M059J (cell line): Measurements from ENCODE around the gene KCNA3. TPM values are rescaled to one million over a fixed set of nuclear protein-coding genes. Genes with fewer than 3 reads are reported as not detected.

Source experiments
- DNase-seq: peaks from one replicate; pipeline ENCODE4 v3.0.0-alpha.2; 2012; ENCODE audit warnings: low read depth
- total RNA-seq: library from RNA; depleted of rRNA; stranded (reverse); fragments of >200 nt; shearing (Covaris generic); gene quantifications from 2 replicates; pipeline ENCODE4 v1.2.3, GENCODE V29; 2014; rRNA removed

Gene KCNA3
- total RNA-seq, 1 experiment from 2014 or later: not detected

DNA sequence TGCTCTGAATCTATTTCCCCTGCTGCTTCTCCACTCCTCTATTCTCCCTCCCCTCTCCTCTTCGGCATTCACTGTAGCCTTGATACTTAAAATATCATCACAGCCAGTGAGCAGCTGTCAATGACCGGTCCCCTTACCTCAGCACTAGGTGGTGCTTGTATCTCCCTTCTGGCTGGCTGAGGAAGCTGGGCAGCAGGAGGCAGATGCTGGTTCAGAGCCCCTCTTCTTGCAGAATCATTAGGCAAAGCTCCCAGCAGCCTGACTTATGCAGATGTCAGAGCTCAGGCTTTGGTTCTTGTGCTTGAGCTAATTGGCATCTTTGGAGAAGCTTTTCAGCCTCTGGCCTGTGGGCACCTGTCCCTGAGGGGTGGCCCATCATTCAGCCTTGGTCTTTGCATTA, 36.7 kb downstream of the KCNA3 start:
- DNase-seq: no peak

DNA sequence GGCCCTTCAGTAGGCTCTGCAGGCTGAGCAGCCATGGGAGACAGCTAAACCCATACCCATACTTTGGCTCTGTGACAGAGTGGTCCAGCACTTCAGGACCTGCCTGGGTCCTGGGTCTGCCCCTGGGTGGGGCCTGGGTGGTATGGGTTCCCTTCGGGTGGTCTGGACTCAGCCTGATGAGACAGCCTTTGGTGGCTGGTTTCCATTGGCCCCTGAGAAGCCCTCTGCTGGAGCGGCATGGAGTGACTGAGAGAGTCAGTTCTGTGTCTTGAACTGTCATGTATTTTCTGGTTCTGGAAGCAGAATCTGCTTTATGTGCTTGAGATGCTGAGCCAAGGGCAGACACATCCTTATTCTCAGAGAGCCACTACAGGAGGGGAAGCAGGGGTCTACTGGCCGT, 37.3 kb downstream of the KCNA3 start:
- DNase-seq: no peak

- no peak for DNase-seq
Observed at GRCh38 chr1:110636149-110636935, 38.4 kb downstream of the KCNA3 start.

DNA sequence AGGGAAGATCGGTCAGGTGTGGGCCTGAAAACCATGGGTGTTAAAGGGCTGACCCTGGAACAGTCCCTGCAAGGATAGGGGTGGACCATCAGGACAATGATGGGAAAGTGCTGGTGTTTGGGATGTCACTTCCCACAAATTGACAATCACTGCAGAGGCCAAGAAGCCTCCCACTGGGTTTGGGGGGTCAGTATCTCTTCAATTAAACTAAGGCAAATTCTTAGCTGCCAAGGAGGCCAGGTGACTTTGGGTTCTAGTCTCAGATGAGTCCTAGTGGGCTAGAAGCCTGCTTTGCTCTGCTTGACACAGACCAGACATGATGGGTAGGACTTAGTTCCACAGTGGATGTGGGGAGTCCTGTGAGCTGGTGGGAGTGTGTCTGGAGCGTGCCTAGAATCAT, 39.3 kb downstream of the KCNA3 start:
- DNase-seq: no peak

DNA sequence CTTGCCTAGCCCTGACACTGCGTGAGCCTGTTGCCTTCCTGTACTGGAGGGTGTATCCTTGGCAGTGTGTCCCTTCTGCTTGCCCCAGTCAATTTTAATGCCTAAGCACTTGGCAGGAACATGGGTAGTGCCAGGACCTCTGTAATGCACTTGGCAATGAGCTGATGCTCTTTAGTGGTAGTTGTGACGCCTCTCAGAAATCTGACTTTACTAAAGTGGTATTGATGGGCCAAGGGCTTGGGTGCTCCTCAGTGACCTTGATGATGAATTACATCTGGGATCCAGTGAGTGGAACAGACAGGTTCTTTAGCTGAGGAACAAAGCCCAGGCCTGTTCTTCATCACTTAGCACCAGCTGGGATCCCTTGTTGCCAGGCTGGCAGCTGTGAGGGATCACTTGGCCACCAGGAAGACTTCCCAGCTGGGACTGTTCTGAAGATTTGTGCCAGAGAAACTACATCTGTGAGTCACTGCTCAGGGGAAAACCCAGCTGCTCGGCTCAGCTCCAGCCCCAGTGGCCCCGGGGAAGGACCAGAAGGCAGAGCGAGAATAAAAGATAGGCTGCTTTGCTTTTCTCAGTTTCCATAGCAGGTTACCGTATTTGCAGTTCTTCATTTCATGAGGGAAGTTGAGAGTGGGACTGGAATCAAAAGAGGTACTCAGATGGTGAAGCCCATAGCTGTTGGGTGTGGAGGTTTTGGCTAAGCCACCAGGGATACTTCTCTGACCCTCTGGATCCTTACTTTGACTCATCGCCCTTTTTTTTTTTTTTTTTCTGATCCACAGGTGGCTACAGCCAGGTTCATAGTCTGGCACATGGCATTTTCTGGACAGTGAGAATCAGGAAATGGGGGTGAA, 40.1 kb downstream of the KCNA3 start:
- peak; percentile 82 for DNase-seq

GRCh38 chr1:110634086-110634454, 40.7 kb downstream of the KCNA3 start:
- DNase-seq: no peak

GRCh38 chr1:110633646-110634030, 41.1 kb downstream of the KCNA3 start:
- DNase-seq: no peak

GRCh38 chr1:110631836-110632620, 42.7 kb downstream of the KCNA3 start:
- no peak for DNase-seq

GRCh38 chr1:110630839-110631663, 43.7 kb downstream of the KCNA3 start:
- peak; percentile 63 for DNase-seq

GRCh38 chr1:110628323-110629105, 46.2 kb downstream of the KCNA3 start:
- DNase-seq: no peak

DNA sequence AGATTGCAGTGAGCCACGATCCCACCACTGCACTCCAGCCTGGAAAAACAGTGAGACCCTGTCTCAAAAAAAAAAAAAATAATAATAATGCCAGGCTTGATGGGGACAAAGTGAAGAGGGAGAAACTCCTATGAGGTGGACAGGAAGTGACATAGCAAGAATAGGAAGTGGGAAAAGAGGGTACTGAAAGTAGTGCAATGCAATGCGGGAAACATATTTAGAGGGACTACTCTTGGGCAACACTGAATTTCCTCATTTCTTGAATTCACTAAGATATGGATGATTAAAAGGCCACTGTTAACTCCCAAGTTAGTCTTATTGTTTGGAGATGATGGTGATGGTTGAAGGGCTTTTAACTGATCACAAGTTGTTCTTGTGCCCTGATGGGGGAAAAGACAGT, 47.0 kb downstream of the KCNA3 start:
- no peak for DNase-seq

DNA sequence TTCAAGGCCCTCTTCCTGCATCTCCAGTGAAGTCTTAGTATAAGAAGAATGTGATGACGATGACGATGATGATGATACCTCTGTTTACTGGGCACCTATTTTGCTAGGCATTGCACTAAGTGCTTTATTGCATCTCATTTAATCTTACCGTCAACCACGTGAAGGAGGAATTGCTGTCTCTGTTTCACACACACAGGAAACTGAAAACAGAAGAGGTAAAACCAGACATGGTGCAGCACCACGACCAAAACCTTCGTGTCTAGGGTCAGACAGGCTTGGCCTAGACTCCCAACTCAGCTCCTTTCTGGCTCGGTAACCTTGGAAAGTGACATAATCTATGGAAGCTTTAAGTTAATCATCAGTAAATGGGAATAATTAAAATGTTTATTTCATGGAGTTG, 47.9 kb downstream of the KCNA3 start:
- DNase-seq: no peak

Other genes with a start within 250 kb of the KCNA3 start
- gene PROK1, start 223.8 kb downstream of the KCNA3 start, total RNA-seq: 1.6 and 1.9 TPM in 2 replicates
- gene KCNA10, start 155.8 kb downstream of the KCNA3 start, total RNA-seq: not detected in 2 replicates
- gene KCNA2, start 68.6 kb downstream of the KCNA3 start, total RNA-seq: not detected in 2 replicates
- 0.15 and 0.30 TPM in 2 replicates for gene CD53, start 198.2 kb upstream of the KCNA3 start, total RNA-seq